HG03064 (cell line): ENCODE results near the gene ARL4C.
"Not testable (repeated sequence)": the region's sequence is repeated elsewhere in the genome, so short reads cannot be mapped to it uniquely, and the experiment has no call there.

Experiments used
- ATAC-seq: cut with Tn5 transposase; IDR thresholded peaks from one replicate; pipeline ENCODE4 v1.9.1; 2021; ENCODE audit warnings: low read depth; ENCODE audit not compliant: unreplicated experiment

The ARL4C gene

DNA sequence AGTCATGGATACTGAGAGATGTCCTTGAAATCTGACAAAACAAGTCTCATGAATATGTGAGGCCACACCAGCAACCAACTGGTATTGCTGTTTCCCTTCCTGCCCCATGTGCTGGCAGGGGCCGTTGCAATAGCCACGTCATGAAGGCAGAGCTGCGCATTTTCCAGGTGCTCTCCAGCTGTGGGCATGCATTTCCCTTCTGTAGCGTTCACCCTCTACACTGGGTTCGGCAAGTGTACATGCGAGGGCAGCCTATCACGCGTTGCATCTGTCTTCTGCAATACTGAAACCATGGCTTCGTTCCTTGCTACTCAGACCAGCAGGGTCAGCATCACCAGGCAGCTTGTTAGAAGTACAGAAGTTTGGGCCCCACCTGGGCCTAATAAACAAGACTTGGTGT, 17.4 kb downstream of the ARL4C start:
- no peak for ATAC-seq

DNA sequence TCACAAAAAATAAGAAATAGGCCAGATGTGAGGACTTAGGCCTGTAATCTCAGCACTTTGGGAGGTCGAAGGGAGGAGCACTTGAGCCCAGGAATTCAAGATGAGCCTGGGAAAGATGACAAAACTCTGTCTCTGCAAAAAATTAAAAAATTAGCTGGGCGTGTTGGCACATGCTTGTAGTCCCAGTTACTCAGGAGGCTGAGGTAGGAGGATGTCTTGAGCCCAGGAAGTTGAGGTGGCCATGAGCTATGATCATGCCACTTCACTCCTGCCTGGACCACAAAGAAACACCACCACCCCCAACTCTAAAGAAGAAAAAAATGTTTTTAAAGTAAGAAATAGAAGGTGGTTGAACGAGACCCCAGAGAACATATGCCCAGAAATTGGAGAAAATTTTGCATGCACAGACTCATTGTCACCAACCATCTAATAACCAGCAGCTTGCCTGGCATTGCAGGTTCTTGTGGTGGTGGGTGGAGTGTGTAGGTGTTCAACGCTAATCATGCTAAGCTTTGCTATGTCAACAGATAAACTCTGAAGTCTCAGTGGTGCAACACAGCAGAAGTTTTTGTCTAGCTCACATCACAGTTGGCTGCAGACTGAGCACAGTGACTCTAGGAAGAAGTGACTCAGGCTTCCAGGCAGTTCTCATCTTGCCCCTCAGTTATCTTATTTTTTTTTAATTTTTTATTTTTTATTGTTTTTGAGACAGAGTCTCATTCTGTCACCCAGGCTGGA, 18.6 kb downstream of the ARL4C start:
- ATAC-seq: no peak

DNA sequence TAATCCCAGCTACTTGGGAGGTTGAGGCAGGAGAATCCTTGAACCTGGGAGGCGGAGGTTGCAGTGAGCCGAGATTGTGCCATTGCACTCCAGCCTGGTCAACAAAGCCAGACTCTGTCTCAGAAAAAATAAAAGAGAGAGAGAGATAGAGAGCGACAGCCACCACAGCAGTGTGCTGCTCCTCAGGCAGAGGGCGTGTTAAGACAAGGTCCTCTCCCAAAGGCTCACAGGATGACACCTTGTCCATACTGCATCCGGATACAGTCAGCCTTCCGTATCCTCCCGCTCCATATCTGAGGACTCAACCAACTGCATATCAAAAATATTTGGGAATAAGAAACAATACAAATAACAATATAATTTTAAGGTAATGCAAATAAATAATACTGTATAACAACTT, 20.1 kb downstream of the ARL4C start:
- no peak for ATAC-seq

DNA sequence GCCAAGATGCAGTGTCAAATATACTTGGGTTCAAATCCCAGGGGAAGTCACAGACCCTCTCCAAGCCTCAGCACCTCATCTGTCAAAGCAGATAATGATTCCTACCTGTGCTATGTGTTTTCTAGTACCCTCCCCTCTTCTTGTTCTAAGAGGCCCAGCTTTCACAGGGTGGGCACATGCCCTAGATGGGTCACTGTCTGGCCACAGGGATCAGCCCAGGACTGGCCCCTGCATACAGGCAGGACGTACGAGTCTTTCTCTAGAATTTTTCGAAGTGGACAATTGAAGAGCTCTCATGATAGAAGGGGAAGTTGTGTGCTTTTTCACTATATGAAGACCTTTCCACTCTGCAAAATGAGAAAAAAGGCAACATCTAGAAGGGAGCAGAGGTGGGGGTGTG, 22.2 kb downstream of the ARL4C start:
- no peak for ATAC-seq

DNA sequence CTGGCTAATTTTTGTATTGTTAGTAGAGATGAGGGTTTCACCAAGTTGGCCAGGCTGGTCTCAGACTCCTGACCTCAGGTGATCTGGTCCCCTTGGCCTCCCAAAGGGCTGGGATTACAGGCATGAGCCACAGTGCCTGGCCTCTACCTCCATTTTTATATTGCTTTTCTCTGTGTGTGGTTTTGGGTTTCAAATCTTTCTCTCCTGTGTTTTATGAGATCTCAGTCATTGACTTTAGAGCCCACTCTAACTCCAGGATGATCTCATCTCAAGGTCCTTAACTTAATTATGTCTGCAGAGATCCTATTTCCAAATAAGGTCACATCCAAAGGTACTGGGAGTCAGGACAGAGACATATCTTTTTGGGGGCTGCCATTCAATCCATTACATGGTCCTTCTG, 24.7 kb downstream of the ARL4C start:
- no peak for ATAC-seq

DNA sequence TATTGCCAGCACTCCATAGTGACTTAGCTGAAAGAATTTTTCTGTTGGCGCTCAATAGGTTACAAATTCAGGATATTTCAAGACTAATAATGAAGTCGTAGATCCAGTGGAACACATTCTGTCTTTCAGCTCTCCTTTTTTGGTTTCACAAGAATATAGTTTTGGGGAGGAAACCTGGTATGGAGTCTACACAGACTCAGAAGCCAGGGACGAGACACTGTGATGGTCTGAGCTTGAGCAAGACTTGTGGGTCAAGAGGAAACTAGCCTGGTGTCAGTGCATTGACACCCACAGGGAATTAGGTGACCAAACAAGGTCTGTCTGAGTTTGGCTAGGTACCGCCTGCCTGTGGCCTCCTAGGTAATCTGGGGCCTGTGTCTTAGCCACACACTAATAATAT, 26.9 kb downstream of the ARL4C start:
- ATAC-seq: no peak

DNA sequence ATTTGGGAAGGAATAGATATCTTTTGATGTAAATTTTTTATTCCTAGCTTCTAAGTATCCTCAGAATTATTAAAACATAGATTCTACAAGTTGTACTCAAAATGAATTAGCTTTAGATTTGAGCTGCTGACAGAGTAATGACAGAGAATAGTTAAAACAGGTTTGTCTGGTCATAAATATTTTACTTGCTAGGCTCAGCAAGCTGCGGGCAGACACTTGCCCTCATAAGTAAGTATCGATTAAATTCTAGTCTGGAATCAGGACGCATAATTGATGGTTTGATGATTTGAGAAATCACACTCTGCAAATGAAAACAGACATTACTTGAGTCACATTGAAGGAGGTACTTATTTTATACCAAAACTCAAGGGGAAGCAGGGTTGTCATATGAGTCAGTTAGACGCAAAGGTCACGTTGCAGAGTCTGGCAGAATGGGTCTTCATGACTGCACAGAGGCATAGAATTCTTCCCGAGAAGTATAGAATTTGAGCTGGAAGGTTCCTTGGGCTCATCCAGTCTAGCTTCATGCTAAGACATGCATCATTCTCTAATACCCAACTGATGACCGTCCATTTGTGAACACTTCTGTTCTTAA, 27.5 kb downstream of the ARL4C start:
- no peak for ATAC-seq

DNA sequence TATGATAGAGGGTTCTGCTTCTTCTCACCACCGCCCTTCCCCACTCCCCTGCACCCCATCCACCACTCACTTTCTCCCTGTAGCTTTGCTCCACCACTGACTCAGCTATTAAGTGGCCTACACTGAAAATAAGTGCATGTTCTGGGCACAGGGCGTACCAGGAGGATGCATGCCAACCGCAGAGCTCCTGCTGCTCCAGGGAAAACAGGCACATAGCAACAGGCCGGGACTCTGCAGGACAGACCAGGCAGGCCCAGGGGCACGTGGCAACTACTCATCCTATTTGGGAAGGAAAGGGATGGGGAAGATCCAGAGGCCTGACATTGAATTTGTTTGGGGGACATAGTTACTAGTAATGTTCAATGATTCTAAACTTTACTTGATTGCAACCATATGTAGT, 28.4 kb downstream of the ARL4C start:
- ATAC-seq: no peak

DNA sequence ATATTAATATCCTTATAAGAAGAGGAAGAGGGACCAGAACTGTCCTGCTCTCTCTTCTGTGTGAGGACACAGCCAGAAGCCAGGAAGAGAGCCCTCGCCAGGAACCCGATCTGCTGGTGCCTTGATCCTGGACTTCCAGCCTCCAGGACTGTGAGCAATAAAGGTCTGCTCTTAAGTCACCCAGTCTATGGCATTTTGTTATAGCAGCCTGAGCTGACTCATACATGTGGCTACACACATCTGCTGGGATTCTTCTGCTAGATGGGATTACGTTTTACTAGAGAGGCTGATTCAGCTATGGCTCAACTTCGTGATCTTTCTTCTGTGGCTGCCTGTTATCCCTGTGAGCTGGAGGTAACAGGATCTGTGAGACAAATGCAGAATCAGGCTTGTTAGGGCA, 29.6 kb downstream of the ARL4C start:
- ATAC-seq: no peak

DNA sequence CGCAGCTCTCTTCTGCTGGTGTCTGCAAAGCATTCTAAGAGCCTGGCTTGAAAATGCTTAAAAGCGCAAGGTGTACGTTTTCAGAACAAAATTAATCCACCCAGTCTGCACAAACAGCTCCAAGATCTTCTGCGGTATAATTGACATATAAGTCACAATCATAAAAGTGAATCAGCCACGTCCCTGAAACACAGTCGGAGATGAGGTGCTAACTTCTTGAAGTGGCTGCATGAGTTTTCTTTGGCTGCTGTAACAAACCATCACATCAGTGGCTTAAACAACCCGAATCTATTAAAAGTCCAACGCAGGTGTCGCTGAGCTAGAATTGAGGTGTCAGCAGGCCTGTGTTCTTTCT, 32.6 kb downstream of the ARL4C start:
- no peak for ATAC-seq

DNA sequence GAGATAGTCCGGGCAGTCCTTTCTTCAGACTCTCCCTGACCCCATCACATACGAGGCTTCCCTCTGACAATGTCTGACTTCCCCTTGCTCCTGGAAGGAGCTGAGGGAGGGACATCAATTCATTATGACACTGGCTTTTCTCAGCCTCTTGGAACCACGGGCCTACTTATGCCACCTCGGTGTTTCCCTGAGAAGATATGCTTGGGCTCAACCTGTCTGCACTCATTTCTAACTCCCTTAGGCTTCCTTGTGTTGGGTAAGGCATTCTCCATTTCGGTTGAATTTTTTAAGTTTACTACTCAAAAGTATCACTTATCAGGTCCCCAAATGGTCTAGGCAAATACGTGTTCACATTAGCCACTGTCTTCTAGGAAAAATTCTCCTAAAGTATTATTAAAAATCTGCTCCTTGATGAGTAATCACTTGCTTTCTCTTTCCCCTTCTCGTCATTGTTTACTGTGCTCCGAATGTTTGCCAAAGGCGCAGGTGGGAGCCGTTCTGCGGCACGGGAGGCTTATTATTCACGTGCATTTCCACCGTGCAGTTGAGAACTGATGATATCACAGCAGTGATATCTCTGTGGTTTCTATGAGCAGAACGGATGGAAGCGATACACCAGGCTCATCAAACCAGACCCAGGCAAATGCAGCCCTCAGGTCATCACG, 33.1 kb downstream of the ARL4C start:
- no peak for ATAC-seq

DNA sequence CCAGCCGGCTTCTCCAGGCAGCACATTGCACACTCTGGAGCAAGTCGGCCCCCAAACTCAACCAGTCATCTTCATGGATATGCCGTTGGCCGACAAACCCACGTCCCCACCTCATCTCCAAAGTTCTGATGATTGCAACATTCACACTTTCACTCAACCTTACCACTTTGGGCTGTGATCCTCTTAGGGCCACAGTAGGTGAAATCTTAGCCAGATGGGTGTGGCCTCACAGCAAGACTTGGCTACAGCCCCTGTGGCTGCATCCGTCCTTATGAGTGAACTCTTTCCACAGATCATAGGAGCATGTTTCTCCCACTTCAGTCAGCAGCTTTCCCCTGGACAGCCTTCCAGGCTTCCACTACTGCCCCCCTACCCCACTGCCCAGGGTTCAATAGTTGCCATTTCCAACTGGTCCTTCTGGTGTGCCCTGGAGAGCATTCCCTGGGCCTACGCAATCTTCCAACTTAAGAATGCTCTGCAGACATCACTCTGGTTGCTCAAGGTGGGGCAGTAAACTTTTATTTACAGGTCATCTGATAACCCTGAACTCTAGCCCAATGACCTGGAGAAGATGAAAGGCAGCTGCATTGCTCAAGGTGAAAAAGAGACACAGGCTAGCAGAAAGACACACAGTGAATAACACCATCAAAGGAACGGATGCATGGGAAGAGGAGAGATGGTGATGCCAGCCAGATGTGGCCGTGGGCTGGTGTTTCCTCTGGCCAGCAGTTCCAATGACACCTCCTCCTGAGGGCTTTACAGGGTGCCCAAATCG, 34.5 kb downstream of the ARL4C start:
- ATAC-seq: no peak

DNA sequence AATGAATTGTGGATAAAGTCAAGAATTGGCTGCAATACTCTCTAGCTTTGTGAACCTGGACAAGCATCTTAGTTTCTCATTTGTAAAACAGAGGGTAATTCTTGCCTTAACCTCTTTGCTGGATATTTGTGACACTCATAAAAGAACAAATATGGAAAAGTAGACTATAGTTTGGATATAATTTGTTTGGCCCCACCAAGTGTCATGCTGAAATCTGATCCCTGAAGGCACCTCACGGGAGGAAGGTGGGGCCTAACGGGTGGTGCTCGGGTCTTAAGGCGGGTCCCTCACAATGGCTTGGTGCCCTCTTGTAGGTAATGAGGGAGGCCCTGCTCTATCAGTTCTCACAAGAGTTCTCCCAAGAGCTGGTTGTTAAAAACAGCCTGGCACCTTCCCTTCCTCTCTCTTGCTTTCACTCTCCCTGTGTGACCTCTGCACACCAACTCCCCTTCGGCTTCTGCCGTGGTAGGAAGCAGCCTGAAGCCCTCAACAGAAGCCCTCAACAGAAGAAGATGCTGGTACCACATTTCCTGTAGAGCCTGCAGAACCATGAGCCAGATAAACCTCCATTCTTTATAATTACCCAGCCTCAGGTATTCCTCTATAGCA, 37.4 kb downstream of the ARL4C start:
- ATAC-seq: no peak

DNA sequence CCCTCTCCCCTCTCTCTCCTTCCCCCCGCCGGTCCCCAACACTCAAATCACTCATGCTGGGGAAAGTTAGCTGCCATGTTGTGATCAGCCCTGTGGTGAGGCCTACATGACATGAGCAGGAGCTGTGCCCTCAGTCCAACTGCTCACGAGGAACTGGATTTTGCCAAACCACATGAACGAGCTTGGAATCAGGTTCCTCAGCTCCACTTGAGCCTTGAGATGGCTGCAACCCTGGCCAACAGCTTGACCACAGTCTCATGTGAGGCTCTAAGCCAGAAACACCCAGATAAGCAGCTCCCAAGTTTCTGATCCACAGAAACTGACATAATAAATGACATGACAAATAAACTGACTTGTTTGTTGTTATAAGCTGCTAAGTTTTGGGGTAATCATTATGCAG, 38.4 kb downstream of the ARL4C start:
- ATAC-seq: no peak

DNA sequence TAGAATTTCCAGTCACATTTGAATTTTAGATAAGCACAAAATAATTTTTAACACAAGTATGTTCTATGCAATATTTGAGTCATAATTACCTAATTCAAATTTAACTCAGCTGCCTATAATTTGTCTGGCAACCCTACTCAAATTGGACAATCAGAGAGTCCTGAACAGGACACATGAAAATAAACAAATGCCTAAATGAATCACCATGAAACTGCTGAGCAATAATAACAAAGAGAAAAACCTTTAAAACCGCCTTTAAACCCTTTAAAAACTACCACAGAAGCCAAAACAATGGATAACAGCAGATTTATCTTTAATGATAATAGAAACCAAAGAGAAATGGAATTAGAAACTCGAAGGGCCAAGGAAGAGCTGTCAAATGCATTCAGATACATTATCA, 39.5 kb downstream of the ARL4C start:
- no peak for ATAC-seq

DNA sequence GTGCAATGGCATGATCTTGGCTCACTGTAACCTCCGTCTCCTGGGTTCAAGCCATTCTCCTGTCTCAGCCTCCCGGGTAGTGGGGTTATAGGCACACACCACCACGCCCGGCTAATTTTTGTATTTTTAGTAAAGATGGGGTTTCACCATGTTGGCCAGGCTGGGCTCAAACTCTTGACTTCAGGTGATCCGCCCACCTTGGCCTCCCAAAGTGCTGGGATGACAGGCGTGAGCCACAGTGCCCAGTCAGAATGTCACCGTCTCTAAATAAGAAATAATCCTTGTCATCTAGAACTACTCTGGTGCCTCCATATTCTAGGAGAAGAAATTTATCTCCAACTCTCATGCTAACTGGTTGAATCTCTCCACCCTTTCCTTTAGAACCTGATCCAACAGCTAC, 41.6 kb downstream of the ARL4C start:
- not testable (repeated sequence) for ATAC-seq

DNA sequence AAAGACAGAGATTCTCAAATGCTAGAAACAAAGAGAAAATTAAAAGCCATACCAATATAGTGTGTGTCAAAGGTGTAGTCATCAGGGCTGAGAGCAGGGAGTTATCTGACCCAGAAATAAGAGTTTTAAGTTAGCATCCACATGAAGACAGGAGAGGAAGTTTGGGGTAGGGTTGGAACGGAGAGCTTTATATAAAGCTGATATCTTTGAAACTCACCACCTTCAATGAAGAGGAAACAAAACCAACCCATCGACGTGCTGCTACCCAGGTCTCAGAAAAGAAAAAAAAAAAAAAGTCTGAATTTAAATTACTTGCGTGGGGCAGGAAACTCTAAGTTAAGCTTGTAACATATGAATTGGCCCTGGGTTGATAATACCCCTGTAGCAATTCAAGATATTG, 42.4 kb downstream of the ARL4C start:
- no peak for ATAC-seq

DNA sequence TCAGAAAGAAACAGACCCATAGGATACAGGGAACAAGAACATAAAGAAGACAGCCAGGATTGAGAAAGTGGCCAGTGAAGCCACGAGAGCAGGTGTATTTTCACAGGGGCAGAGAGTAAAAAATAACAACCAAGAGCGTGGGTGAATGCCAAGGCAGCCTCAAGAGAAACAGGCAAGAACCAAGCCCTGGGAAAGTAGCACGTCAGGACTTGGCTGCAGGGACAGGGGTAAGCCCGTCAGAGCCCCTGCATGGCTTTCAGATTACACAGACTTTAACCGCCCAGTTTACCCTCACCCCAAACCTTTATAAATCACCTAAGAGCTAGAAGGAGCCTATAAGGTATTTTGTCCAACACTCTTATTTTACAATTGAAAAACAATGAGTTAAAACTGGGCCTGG, 43.7 kb downstream of the ARL4C start:
- ATAC-seq: no peak

DNA sequence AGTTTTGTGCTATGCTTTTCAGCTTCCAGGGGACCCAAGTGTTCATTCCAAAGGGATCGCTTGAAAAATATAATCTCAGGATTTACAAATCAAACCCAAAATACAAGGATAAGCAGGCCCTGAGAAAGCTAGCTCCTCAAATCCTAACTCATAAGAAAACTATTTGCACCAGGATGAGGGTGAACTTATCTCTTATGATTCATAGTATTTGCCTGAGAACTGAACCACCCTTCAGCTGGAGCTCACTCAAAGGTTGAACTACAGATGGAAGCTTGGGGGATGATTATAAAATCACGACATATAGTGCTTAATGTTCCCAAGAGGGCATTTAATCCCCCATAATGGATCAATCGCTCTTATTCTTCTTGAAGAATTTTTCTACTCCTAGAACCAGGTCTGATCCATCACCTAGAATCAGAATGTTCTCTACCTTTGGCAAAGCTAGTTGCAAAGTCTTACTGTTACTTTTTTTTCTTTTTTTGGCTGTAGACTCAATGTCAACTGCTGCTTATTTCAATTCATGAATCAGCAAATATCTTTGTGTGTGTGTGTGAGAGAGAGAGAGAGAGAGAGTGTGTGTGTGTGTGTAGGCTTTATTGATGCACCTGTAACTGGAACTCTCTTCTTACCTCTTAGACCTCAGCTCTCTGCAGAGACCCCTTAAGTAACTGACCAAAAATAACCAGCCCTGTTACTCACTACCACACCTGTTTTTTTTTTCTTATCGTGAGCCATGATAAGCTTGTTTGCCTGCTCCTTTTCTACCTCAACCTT, 44.8 kb downstream of the ARL4C start:
- no peak for ATAC-seq

DNA sequence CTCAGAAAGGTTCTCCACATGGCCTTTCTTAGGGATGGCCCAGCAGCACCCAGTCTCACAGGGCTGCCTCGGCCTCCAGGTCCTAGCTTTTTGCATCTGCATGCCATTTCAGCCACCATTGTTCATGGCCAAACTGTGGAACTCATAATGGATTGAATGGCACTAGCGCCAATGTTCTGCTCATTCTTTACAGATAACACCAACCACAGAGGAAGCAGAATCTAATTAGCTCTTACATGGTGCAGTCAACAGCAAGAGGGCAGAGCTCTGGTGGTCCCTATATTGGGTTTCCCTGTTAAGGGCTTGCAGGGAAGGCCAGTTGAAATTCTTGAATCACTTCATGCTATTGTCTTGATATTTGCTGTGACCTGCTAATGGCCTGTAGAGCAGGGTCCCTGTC, 45.6 kb downstream of the ARL4C start:
- no peak for ATAC-seq
